GM18909 (cell line): ENCODE measurements around the gene DDX46.
"Not testable (repeated sequence)": the region's sequence is repeated elsewhere in the genome, so short reads cannot be mapped to it uniquely, and the experiment has no call there.

ENCODE experiments used
- ATAC-seq: cut with Tn5 transposase; IDR thresholded peaks from one replicate; pipeline ENCODE4 v1.9.1; 2021; ENCODE audit warnings: mild to moderate bottlenecking; ENCODE audit not compliant: unreplicated experiment, poor library complexity

DDX46 gene

DNA sequence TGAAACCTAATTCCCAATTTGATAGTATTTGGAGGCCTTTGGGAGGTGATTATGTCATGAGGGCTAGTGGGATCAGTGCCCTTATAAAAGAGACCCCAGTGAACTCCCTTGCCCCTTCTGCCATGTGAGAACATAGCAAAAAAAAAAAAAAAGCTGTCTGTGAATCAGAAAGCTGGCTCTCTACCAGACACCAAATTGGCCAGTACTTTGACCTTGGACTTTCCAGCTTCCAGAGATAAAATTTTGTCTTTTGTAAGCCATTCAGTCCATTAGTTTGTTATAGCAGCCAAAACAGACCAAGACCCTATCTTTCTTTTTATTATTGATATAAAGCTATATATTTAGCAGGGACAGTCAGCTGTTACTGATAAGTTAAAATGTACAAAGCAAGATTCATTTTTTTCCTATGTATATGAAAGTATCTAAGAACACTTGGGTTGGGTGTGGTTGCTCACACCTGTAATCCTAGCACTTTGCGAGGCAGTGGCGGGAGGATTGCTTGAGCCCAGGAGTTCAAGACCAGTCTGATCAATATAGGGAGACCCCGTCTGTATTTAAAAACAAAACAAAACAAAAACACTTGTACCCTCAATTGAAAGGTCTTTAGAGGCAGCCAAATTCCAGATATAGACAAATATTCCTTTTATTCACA lies 79.1 kb downstream of the DDX46 start:
- ATAC-seq: no peak

DNA sequence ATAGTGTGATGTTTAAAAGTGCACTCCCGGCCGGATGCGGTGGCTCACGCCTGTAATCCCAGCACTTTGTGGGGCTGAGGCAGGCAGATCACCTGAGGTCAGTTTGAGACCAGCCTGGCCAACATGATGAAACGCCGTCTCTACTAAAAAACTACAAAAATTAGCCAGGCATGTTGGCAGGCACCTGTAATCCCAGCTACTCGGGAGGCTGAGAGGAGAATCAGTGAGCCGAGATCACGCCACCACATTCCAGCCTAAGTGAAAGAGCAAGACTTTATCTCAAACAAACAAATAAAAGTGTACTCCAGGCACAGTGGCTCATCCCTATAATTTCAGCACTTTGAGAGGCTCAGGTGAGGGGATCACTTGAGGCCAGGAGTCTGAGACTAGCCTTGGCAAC lies 79.8 kb downstream of the DDX46 start:
- not testable (repeated sequence) for ATAC-seq

DNA sequence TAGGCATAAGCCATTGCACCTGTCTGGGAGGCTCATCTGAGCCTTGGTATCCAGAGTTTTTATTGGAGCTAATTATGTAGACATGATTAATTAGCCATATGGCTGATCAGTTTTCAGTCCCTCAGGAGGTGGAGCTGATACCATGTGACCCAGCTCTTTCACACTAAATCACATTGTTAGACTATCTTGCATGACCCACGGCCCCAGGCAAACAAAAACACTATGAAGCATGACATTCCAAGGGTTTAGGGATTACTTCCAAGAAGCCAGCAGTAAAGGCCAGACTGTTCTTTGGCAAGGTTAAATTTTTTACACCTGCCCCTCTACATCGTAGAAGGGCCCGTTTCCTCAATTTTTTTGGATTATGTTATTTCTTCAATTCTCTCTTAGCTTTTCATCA lies 82.2 kb downstream of the DDX46 start:
- ATAC-seq: no peak

DNA sequence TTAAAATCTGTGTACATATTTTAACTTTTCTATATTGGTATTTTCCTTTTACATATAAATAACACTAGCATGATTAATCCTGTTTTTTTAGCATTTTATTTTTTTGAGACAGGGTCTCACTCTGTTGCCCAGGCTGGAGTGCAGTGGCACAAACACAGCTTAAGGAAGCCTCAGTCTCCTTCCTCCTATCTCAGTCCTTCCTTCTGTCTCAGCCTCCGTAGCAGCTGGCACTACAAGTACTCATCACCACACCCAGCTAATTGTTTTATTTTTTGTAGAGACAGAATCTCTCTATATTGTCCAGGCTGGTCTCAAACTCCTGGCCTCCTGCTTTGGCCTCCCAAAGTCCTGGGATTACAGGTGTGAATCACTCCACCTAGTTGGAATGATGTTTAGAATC lies 85.7 kb downstream of the DDX46 start:
- no peak for ATAC-seq

DNA sequence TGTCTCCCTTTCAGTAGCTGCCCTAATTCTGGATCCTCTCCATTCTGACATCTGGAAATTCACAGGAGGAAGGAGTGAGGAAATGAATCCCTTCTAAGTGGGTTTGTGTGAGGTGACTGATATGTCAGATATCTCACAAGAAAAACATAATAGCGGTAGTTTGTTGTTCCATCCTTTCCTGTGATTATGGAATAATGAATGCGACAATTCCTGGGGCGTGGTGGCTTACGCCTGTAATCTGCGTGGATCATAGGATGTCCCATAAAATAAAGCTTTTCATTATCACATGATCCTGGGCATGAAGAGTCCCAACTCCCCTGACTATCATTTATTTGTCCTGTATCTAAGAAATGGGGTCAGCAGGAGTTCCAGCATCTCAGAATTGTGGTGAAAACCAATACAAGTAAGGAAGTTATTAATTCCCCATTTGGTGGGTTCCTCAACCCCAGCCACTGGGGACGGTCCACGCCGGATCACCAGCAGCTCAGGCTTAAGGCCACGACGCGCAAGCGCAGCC lies 86.8 kb downstream of the DDX46 start:
- no peak for ATAC-seq

DNA sequence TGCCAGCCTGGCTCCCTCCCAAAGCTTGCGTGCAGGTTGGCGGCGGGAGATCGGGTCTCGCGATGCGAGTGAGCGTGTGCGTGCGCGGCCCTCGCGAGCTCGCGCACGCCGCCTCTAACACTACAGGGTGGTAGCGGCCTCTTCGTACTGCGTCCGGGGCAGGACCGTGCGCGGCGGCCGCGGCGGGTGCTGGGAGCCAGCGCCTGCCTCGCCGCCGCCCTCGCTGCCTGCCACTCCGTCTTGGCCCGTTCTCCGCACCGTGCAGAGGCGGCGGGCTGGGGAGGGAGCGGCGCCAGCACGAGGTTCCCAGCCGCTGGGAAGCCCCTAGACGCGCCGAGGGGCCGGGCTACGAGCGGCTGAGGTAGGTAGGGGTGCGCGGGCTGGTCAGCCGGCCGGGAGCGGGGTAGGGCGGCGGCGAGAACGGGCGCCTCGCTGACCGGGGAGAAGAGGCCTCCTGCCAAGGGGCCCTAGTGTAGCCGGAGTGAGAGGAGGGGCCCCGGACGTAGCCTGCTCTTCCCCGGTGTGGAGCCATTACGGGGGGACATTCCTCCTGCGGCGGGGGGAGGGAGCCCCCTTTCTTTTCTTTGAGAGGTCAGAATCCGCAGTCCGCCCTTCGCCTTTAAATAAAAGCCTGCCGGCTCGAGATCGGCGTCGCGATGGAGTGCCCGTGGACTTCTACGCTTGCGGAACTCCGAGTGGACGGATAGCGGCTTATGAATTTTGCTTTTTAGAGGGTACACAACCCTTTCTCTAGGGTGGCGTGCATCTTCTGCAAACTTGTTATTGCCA lies 87.5 kb downstream of the DDX46 start, which contains the start of gene C5orf24:
Gene C5orf24 (plus strand): TSS at position 117 of the 789 bp plus-strand sequence. CDS start 8,933 bp downstream, outside the sequence.
- ATAC-seq: peak; percentile 96

DNA sequence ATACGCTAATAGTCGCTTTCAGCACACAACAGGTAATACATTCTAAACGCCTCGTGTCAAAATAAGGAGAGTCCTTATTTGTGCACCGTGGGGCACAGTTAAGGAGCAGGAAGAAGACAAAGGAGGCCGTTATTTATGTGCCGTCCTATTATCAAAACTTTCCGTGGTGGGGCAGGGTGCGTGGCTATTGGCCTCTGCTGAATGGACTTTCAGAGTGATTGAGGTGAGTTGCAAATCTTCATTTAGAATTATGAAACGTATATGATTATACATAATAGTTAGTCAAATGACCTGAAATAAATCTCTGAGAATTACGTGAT lies 88.0 kb downstream of the DDX46 start:
- peak; percentile 2 for ATAC-seq

DNA sequence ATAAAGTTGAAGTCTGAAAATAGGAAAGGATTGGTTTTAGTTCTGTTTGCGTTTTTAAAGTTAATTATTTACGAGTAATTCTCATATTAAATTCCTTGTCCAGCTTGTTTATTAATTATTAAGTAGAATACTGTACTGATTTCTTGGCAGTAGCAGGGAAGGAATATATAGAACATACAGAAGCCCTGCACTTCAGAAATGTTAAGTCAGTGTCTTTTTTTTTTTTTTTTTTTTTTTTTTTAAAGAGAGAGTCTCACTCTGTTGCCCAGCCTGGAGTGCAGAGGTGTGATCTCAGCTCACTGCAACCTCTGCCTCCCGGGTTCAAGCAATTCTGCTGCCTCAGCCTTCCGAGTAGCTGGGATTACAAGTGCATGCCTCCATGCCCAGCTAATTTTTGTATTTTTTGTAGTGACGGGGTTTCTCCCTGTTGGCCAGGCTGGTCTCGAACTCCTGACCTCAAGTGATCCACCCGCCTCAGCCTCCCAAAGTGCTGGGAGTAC lies 90.9 kb downstream of the DDX46 start:
- not testable (repeated sequence) for ATAC-seq

DNA sequence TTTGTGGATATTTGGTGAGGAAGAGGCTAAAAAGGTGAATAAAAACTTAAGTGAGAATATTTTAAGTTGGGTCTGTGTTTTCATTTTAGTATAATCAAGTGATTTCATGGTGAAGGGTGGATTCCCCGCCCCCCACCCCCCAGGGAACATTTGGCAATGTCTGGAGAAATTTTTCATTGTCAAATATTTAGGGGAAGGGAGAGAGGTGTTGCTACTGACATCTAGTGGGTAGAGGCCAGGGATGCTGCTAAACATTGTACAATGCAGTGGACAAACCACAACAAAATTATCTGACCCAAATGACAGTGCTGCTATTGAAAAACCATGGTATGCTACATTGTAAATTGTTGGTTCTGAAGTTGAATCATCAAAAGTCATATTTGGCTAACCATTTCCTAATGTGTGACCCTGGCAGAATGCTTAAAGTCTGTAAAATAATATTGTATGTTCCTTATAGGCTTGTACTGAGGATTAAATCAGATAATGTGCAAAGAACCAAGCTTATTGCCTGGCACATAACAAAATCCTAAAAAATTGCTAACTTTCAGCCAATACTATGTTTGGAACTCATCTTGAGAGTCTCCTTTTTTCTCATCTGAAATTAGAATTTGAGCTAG lies 92.8 kb downstream of the DDX46 start:
- ATAC-seq: no peak

DNA sequence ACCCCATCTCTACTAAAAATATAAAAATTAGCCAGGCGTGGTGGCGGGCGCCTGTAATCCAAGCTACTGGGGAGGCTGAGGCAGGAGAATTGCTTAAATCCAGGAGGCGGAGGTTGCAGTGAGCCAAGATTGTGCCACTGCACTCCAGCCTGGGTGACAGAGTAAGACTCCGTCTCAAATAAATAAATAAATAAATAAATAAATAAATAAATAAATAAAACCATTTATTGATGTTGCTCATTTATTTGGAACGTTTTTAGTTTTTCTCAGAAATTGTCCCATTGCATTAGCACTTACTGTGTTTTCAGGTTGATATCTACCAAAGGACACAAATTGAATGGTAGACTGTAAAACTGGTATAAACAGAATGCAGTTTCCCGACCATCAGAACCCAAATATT lies 97.9 kb downstream of the DDX46 start:
- not testable (repeated sequence) for ATAC-seq

DNA sequence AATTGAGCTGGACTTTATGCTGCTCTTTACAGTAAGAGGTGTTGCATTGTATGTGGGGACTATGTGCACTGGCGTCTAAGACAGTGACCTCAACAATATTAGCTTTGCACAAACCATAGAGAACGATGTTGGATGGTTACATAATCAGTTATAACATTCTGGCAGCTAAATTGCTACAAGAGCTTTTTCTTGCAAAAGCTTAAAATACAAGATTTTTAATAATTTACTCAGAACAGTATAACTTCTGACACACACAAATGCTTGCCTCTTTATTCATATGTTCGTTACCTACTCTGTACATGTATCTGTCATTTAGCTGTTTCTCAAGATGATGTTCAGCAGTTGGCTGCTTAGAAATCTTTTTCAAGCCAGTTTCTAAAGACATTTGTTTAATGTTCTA lies 98.8 kb downstream of the DDX46 start:
- no peak for ATAC-seq

DNA sequence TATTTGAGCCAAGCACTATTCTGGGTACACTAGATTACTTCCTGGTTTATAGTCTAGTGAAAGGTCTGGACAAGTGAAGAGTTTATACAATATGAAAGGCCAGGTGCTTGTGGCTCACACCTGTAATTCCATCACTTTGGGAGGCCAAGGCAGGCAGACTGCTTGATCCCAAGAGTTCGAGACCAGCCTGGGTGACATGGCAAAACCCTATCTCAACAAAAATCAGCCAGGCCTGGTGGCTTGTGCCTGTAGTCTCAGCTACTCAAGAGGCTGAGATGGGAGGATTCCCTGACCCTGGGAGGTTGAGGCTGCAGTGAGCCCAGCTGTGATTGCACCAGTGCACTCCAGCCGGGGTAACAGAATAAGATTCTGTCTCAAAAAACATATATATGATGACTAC lies 106.1 kb downstream of the DDX46 start:
- ATAC-seq: no peak

DNA sequence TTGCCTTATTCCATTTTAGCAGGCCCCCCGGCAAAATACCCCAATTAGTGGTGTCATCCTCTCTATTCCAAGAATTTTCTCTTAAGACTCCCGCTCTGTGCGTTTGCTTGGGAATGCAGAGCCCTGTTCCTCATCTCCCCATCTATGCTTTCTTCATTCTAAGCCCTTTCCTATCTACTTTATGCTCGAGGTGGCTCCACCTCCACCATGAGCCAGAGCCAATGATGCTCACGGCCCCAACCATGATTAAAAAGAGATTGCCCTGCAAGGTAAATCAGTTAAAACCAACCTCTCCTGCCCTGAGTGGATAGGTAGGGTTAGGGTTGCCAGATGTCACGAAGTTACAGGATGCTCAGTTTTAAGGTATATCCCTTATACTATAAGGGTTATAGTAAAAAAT lies 114.9 kb downstream of the DDX46 start:
- no peak for ATAC-seq

DNA sequence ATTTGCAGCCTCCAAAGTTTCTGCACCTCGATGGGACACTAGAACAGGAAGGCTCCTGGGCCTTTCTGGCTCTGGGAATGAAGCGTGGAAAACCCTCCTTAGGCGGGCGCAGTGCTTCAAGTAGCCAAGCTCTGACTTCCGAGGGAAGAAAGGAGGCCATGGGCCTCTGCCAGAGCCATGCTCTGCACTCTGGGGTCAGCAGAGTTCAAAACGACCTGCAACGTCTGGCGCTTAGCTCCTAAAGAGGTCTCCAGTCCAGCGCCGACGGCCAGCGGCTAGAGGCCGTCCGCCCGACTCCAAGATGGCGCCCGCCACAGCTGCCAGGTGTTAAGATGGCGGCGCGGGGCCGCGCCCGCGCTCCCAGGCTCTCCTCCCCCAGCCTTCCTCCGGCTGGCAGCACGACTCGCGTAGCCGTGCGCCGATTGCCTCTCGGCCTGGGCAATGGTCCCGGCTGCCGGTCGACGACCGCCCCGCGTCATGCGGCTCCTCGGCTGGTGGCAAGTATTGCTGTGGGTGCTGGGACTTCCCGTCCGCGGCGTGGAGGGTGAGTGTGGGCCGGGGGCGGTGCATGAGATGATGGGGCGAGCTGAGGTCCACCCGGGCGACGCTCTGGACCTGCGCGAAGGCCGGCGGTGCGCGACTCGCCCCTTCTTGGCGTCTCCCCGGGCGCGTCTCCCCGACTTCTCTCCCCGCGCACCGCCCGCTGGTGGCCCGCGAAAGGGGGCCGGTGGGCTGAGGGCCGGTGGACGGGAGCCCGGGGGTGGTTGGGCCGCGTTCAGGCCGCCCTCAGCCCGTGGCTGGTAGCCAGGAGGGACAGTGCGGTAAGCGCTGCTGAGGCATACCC lies 115.6 kb downstream of the DDX46 start, which contains the start of gene TXNDC15:
Gene TXNDC15 (plus strand): TSS at position 385 of the 844 bp plus-strand sequence. CDS start 57 bp downstream, at position 442.
- ATAC-seq: peak; percentile 83

DNA sequence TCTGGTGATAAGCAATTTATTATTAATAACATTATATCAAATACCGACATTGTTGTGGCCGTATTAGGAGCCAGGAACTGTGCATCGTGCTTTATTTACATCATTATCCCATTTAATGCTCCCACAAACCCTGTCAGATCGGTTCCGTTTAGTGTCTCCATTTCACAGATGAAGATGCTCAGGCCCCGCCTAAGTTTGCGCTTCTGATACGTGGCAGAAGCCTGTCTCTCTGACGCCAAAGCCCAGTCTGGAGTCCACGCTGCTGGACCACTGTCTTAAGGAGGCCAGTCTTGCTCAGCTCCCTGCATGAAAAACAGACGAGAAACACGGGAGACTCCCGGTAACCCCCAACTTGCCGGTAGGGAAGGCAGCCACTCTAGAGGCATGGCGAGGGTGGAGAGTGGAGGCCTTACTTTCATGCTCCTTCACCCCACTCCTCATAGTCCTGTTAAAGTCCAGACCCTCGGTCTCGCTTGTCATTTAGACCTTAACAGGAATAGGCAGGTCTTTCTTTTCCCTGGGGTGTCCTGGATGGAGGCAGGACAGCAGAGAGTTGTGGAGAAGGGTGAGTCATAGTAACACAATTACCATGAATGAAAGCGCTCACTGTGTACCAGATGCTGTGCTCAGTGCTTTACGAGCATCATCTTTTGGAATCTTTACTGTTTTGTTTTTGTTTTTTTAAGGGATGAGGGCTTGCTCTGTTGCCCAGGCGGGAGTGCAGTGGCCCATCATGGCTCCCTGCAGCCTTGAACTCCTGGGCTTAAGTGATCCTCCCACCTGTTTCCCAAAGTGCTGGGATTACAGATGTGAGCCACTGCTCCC lies 116.5 kb downstream of the DDX46 start:
- ATAC-seq: peak; percentile 33

DNA sequence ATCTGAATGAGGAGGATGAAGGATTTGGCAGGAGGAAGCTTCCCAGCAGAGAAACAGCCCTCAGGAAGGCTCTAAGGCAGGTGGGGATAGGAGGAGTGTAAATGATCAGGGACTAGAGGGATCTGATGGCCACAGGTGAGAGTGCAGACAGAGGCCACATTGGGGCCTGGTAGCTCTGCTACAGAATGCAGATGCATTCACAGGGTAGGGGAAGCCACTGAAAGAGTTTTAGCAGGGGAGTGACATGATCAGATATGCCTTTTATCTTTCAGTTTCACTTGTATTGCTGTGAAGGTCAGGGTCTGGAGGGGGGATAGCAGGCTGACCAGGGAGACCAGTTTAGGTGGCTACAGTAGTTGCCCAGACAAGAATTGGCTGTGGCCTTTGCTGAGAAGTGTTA lies 118.6 kb downstream of the DDX46 start:
- ATAC-seq: peak; percentile 35

DNA sequence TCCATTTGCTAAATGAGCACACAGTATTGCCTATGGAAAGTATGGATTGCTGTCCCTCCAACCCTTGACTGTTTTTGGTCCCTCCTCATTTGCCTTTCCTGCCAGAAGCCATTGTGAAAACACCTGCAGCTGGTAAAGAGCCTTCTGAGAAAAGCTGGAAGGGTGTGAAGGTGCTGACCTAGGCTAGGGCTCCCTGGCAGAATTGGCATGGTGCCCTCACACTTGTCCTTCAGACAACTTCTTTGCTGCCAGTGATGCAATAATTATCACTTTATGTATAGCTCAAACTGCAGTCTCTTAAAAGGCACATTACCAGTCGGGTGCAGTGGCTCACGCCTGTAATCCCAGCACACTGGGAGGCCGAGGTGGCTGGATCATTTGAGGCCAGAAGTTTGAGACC lies 119.8 kb downstream of the DDX46 start:
- ATAC-seq: no peak

DNA sequence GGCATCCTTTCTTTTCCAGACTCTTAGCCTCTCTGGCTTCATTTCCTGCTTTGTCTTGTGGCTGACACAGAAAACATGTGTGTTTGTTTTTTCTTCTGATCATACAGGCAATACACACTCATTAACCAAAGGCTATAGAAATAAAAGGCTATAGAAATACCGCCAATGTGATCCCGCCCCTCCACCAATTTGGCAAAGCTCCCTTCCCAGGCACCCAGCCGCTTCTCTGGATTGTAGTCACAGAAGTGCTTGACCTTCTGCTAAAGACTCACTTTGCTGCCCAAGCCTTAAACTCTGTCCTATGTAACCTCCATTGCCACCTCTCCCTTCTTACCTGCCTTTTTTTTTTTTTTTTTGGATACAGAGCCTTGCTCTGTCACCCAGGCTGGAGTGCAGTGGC lies 120.9 kb downstream of the DDX46 start:
- no peak for ATAC-seq
